BLaER1 (cell line): ENCODE data around the gene TMEM198.
A peak's percentile ranks its signal among the peaks of the same experiment; 100 is the strongest.

ENCODE experiments used
- H3K27ac ChIP-seq: shearing (Covaris generic); formaldehyde crosslinking; 2 replicates; pipeline ENCODE4 v1.8.1; 2022
- H3K27me3 ChIP-seq: shearing (Covaris generic); formaldehyde crosslinking; 2 replicates; pipeline ENCODE4 v1.8.1; 2022
- H3K36me3 ChIP-seq: shearing (Covaris generic); formaldehyde crosslinking; 2 replicates; pipeline ENCODE4 v1.8.1; 2022
- H3K4me1 ChIP-seq: shearing (Covaris generic); formaldehyde crosslinking; 2 replicates; pipeline ENCODE4 v1.8.1; 2022
- H3K4me2 ChIP-seq: shearing (Covaris generic); formaldehyde crosslinking; 2 replicates; pipeline ENCODE4 v1.8.1; 2022
- H3K4me3 ChIP-seq: shearing (Covaris generic); formaldehyde crosslinking; 2 replicates; pipeline ENCODE4 v1.8.1; 2022
- H3K9ac ChIP-seq: shearing (Covaris generic); formaldehyde crosslinking; 2 replicates; pipeline ENCODE4 v1.8.1; 2022
- H3K9me3 ChIP-seq: shearing (Covaris generic); formaldehyde crosslinking; 2 replicates; pipeline ENCODE4 v1.8.1; 2022
- H4K20me1 ChIP-seq: shearing (Covaris generic); formaldehyde crosslinking; 2 replicates; pipeline ENCODE4 v1.8.1; 2022
- Cebpa-rat ChIP-seq: shearing (Covaris generic); IDR thresholded peaks from 2 replicates; pipeline ENCODE4 v1.8.1; 2022

The TMEM198 gene

GRCh38 chr2:219567791-219568361 is 24.0 kb downstream of the TMEM198 start:
- Histone ChIP-seq H3K4me1 (peaks cover 45% of the 10 kb centered on the region), H3K4me2 (no peak overlapping the region), H3K27ac (no peak overlapping the region), H4K20me1 (peaks cover 57% of the 10 kb centered on the region), H3K9ac (no peak overlapping the region), H3K36me3 (peaks cover 52% of the 10 kb centered on the region), H3K4me3 (no peak overlapping the region), H3K27me3 (no peaks in the 10 kb centered on the region), H3K9me3 (no peaks in the 10 kb centered on the region)
- TF ChIP-seq Cebpa-rat, result no peak

GRCh38 chr2:219569041-219569440 is 25.2 kb downstream of the TMEM198 start:
- Histone ChIP-seq H4K20me1 (peaks cover 57% of the 10 kb centered on the region), H3K4me2 (peak overlapping the region; percentile 92), H3K9ac (0 out of 2 replicates have a peak overlapping the region, but pooled peaks have one; percentile 2), H3K36me3 (peaks cover 41% of the 10 kb centered on the region), H3K4me1 (peaks cover 45% of the 10 kb centered on the region), H3K27ac (no peak overlapping the region), H3K27me3 (no peaks in the 10 kb centered on the region), H3K9me3 (no peaks in the 10 kb centered on the region), H3K4me3 (no peak overlapping the region)
- TF ChIP-seq Cebpa-rat, result no peak

- H3K4me1 ChIP-seq, result peaks cover 45% of the 10 kb centered on the region
- H3K4me3 ChIP-seq, result peak overlapping the region; percentile 88
- TF ChIP-seq Cebpa-rat, result no peak
- peaks cover 57% of the 10 kb centered on the region for H4K20me1 ChIP-seq
- 0 out of 2 replicates have a peak overlapping the region, but pooled peaks have one; percentile 2 for H3K9ac ChIP-seq
- H3K27me3 ChIP-seq, result no peaks in the 10 kb centered on the region
- no peaks in the 10 kb centered on the region for H3K9me3 ChIP-seq
- H3K27ac ChIP-seq, result no peak overlapping the region
- peak overlapping the region; percentile 92 for H3K4me2 ChIP-seq
- H3K36me3 ChIP-seq, result peaks cover 35% of the 10 kb centered on the region
These were observed 25.8 kb downstream of the TMEM198 start for GRCh38 chr2:219569635-219570034.

DNA sequence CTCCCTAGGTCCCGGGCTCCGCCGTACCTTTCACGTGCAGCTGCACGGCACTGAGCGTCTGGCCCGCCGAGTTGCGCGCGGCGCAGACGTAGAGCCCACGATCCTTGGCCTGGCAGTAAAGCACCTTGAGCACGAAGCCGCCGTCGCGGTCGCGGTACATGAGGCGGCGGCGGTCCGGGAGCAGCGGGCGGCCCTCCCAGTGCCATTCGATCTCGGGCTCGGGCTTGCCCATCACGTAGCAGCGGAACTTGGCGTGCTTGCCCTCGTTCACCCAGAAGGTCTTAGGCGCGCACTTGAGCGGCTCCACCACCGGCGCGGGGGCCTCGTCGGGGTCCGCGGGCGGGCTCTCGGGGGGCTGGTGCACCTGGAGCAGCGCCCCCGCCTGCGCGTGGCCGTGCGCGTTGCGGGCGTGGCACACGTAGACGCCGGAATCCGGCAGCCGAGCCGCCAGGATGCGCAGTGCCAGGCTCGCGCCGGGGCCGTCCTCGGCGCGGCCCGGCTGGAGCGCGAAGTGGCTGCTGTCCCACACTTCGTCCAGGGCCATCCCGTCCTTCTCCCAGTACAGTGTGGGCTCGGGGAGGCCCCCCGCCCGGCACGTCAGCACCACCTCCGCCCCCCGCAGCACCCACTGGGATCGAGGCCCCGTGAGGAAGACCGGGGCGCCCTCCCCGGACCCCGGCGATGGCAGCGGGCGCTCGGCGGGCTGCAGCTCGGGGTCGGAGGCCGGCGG is 26.5 kb downstream of the TMEM198 start:
- H3K4me2 ChIP-seq, result peak overlapping the region; percentile 92
- peaks cover 28% of the 10 kb centered on the region for H3K36me3 ChIP-seq
- H3K27ac ChIP-seq, result peak overlapping the region; percentile 89
- H3K27me3 ChIP-seq, result no peaks in the 10 kb centered on the region
- H3K4me3 ChIP-seq, result peak overlapping the region; percentile 88
- peaks cover 45% of the 10 kb centered on the region for H3K4me1 ChIP-seq
- H3K9ac ChIP-seq, result peak overlapping the region; percentile 88
- TF ChIP-seq Cebpa-rat, result no peak
- no peaks in the 10 kb centered on the region for H3K9me3 ChIP-seq
- peaks cover 52% of the 10 kb centered on the region for H4K20me1 ChIP-seq

GRCh38 chr2:219570924-219571310 is 27.1 kb downstream of the TMEM198 start:
- no peak for TF ChIP-seq Cebpa-rat
- peak overlapping the region; percentile 88 for H3K9ac ChIP-seq
- H4K20me1 ChIP-seq, result peaks cover 47% of the 10 kb centered on the region
- H3K4me1 ChIP-seq, result peaks cover 45% of the 10 kb centered on the region
- peak overlapping the region; percentile 92 for H3K4me2 ChIP-seq
- no peaks in the 10 kb centered on the region for H3K27me3 ChIP-seq
- H3K4me3 ChIP-seq, result peak overlapping the region; percentile 88
- H3K9me3 ChIP-seq, result no peaks in the 10 kb centered on the region
- peaks cover 23% of the 10 kb centered on the region for H3K36me3 ChIP-seq
- H3K27ac ChIP-seq, result peak overlapping the region; percentile 89

GRCh38 chr2:219571311-219572236 is 27.7 kb downstream of the TMEM198 start, which contains the start of gene OBSL1:
Gene OBSL1, minus strand, starts transcription at chr2:219571539. Its CDS starts 307 bp downstream, at chr2:219571232.
- Histone ChIP-seq H3K27me3 (no peaks in the 10 kb centered on the region), H4K20me1 (peaks cover 40% of the 10 kb centered on the region), H3K9ac (peak within 1 kb of the TSS; percentile 88), H3K36me3 (peaks cover 16% of the 10 kb centered on the region), H3K4me3 (peak within 1 kb of the TSS; percentile 88), H3K9me3 (no peaks in the 10 kb centered on the region), H3K4me2 (peak within 1 kb of the TSS; percentile 92), H3K27ac (peak within 1 kb of the TSS; percentile 89), H3K4me1 (peaks cover 39% of the 10 kb centered on the region)
- no peak for TF ChIP-seq Cebpa-rat

DNA sequence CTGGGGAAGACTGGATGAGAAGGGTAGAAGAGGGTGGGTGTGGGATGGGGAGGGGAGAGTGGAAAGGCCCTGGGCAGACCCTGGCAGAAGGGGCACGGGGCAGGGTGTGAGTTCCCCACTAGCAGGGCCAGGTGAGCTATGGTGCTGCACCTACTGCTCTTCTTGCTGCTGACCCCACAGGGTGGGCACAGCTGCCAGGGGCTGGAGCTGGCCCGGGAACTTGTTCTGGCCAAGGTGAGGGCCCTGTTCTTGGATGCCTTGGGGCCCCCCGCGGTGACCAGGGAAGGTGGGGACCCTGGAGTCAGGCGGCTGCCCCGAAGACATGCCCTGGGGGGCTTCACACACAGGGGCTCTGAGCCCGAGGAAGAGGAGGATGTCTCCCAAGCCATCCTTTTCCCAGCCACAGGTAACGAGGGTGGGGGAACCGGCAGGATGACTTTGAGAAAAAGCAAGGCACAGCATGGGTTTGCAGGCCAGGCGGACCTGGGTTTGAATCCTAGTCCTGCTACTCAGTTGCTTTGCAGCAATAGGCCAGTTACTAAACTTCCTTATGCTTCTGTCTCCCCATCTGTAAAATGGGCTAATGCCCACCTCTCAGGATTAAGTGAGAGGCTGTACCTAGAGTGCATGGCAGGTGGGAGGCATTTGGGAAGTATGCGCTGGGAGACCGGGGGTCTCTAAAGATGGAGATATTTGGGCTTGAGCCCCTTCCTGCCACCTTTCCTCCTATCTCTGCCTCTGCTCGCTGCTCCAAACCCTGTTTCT is 28.6 kb downstream of the TMEM198 start, which contains the start of gene INHA:
TSS of gene INHA (plus strand) at position 74 of the 765 bp plus-strand sequence. CDS start at position 139, 65 bp downstream.
- TF ChIP-seq Cebpa-rat, result no peak
- peak within 1 kb of the TSS; percentile 88 for H3K9ac ChIP-seq

GRCh38 chr2:219573166-219573565 is 29.3 kb downstream of the TMEM198 start:
- H3K27me3 ChIP-seq, result no peaks in the 10 kb centered on the region
- no peak overlapping the region for H3K9ac ChIP-seq
- H3K4me2 ChIP-seq, result no peak overlapping the region
- H3K36me3 ChIP-seq, result peaks cover under 1% of the 10 kb centered on the region; the same call in 1 of the 2 replicates
- H3K4me3 ChIP-seq, result no peak overlapping the region
- TF ChIP-seq Cebpa-rat, result no peak
- H4K20me1 ChIP-seq, result peaks cover 24% of the 10 kb centered on the region
- H3K9me3 ChIP-seq, result no peaks in the 10 kb centered on the region
- H3K4me1 ChIP-seq, result peaks cover 32% of the 10 kb centered on the region
- no peak overlapping the region for H3K27ac ChIP-seq

More for the DNA sequence above, 28.6 kb downstream of the TMEM198 start, which contains the start of gene INHA:
- Histone ChIP-seq H3K27me3 (no peaks in the 10 kb centered on the region), H3K4me3 (peak within 1 kb of the TSS; percentile 88), H3K4me2 (peak within 1 kb of the TSS; percentile 92), H3K27ac (peak within 1 kb of the TSS; percentile 89), H3K4me1 (peaks cover 33% of the 10 kb centered on the region), H3K9me3 (no peaks in the 10 kb centered on the region), H3K36me3 (peaks cover 8% of the 10 kb centered on the region), H4K20me1 (peaks cover 32% of the 10 kb centered on the region)
